Measurements from ENCODE around the gene C2CD2.

GRCh38 chr21:41933313-41934079 lies 20.3 kb downstream of the C2CD2 start:
- TF ChIP-seq CTCF (IDR thresholded peaks at IDR 0.05; ENCODE audit: low read depth, low read length): no peak
- TF ChIP-seq EZH2phosphoT487 (IDR thresholded peaks at IDR 0.05; ENCODE audit: low read depth): no peak
